H1 (cell line): Measurements from ENCODE around the gene PRKN. TPM values are rescaled to one million over a fixed set of nuclear protein-coding genes. Genes with fewer than 3 reads are reported as not detected.

Source experiments
- CTCF ChIA-PET: fragments of 300-600 bp; sonication (Branson Sonifier 250); formaldehyde crosslinking; loops from one replicate; lab custom pipeline; 2021; ENCODE audit not compliant: partially characterized antibody; lab: Charles Lee
- POLR2A ChIA-PET: fragments of 300-600 bp; sonication (Branson Sonifier 250); formaldehyde crosslinking; loops from one replicate; lab custom pipeline; 2021; ENCODE audit warnings: inconsistent platforms; ENCODE audit not compliant: partially characterized antibody; lab: Charles Lee
- DNase-seq, 2 experiments: peaks; one replicate each; pipeline versions ENCODE4 v3.0.0 to v3.0.0-alpha.2; 2010 to 2022; ENCODE audit warnings: low spot score in 2 of 2, low read depth in 1 of 2, mixed read lengths in 1 of 2
- FAIRE-seq: peaks from 2 replicates; lab custom pipeline; 2011; peaks lifted over from hg19 to GRCh38; lab: Jason Lieb, UNC
- H2AFZ ChIP-seq: 2 replicates; pipeline ENCODE4 v1.8.1; 2012; ENCODE audit warnings: low read length, inconsistent platforms
- H2AK5ac ChIP-seq: 2 replicates; pipeline ENCODE4 v1.6.1; 2013; ENCODE audit warnings: low read depth, low read length
- H2BK120ac ChIP-seq: replicated peaks from 2 replicates; pipeline ENCODE3; 2013; ENCODE audit warnings: low read depth, low read length, inconsistent platforms
- H2BK12ac ChIP-seq: 2 replicates; pipeline ENCODE4 v1.6.1; 2013; ENCODE audit warnings: low read depth, low read length
- H2BK15ac ChIP-seq: 2 replicates; pipeline ENCODE4 v1.6.1; 2013; ENCODE audit warnings: low read length
- H2BK20ac ChIP-seq: 2 replicates; pipeline ENCODE4 v1.6.1; 2013; ENCODE audit warnings: low read length
- H2BK5ac ChIP-seq: 2 replicates; pipeline ENCODE4 v1.6.1; 2013; ENCODE audit warnings: low read depth, low read length
- H3K14ac ChIP-seq: 2 replicates; pipeline ENCODE4 v1.6.1; 2013; ENCODE audit warnings: inconsistent platforms; ENCODE audit not compliant: insufficient read length
- H3K18ac ChIP-seq: 2 replicates; pipeline ENCODE4 v1.6.1; 2013; ENCODE audit warnings: low read length; ENCODE audit errors: extremely low read depth
- H3K23ac ChIP-seq: 2 replicates; pipeline ENCODE4 v1.6.1; 2013; ENCODE audit warnings: inconsistent platforms; ENCODE audit not compliant: insufficient read length
- H3K23me2 ChIP-seq: 2 replicates; pipeline ENCODE4 v1.6.1; 2013; ENCODE audit warnings: low read depth, low read length
- H3K27ac ChIP-seq: 2 replicates; pipeline ENCODE4 v1.6.1; 2011; ENCODE audit warnings: low read depth, low read length, inconsistent platforms
- H3K27me3 ChIP-seq, 4 experiments: replicated peaks in 1 of 4; 1 replicate in 1 of 4; 2 replicates in 3 of 4; pipeline versions ENCODE4 v1.6.1 to v1.8.1; 2011 to 2013; ENCODE audit warnings: low read length in 3 of 4, mild to moderate bottlenecking in 3 of 4, inconsistent platforms in 2 of 4, mixed read lengths in 2 of 4, moderate library complexity in 1 of 4; ENCODE audit not compliant: control insufficient read depth in 3 of 4, insufficient read depth in 3 of 4; ENCODE audit errors: extremely low read depth in 1 of 4
- H3K36me3 ChIP-seq, 4 experiments: 2 replicates each; pipeline versions ENCODE4 v1.6.1 to v1.8.1; 2011 to 2013; ENCODE audit warnings: mild to moderate bottlenecking in 4 of 4, low read length in 3 of 4, moderate library complexity in 2 of 4, control low read depth in 1 of 4, inconsistent platforms in 1 of 4; ENCODE audit not compliant: insufficient read depth in 4 of 4, control insufficient read depth in 2 of 4
- H3K4ac ChIP-seq: replicated peaks from 2 replicates; pipeline ENCODE3; 2013; ENCODE audit warnings: low read length, low read depth, mixed read lengths, inconsistent platforms; ENCODE audit not compliant: insufficient read length
- H3K4me1 ChIP-seq, 4 experiments: replicated peaks in 1 of 4; 1 replicate in 1 of 4; 2 replicates in 3 of 4; pipeline versions ENCODE4 v1.6.1 to v1.8.1; 2011 to 2013; ENCODE audit warnings: low read length in 3 of 4, inconsistent platforms in 2 of 4, mixed read lengths in 1 of 4; ENCODE audit not compliant: insufficient read depth in 4 of 4, control insufficient read depth in 3 of 4
- H3K4me2 ChIP-seq, 2 experiments: 2 replicates each; pipeline versions ENCODE4 v1.6.1 to v1.8.1; 2011 to 2013; ENCODE audit warnings: low read depth in 2 of 2, low read length in 2 of 2, control low read depth in 1 of 2, inconsistent platforms in 1 of 2, mild to moderate bottlenecking in 1 of 2; ENCODE audit not compliant: insufficient read depth in 1 of 2
- H3K4me3 ChIP-seq, 4 experiments: fragments of 200-600, 300-600 bp in 1 of 4; sonication (generic), shearing (Covaris generic), sonication (Bioruptor Twin) in 1 of 4; 2 replicates each; pipeline versions ENCODE4 v1.5.1 to v1.8.1; 2011 to 2016; ENCODE audit warnings: low read length in 4 of 4, low read depth in 3 of 4, control low read depth in 2 of 4, inconsistent platforms in 2 of 4, mild to moderate bottlenecking in 2 of 4, mixed read lengths in 1 of 4, moderate library complexity in 1 of 4; ENCODE audit not compliant: insufficient read depth in 2 of 4; ENCODE audit errors: extremely low read depth in 1 of 4
- H3K56ac ChIP-seq: replicated peaks from 2 replicates; pipeline ENCODE3; 2013; ENCODE audit warnings: low read depth, mild to moderate bottlenecking, mixed read lengths, low read length, inconsistent platforms; ENCODE audit not compliant: insufficient read length
- H3K79me1 ChIP-seq: 2 replicates; pipeline ENCODE4 v1.6.1; 2013; ENCODE audit warnings: low read depth, low read length, control low read depth
- H3K79me2 ChIP-seq, 2 experiments: 2 replicates each; pipeline versions ENCODE4 v1.6.1 to v1.8.1; 2012 to 2013; ENCODE audit warnings: low read length in 2 of 2, mild to moderate bottlenecking in 2 of 2, inconsistent platforms in 1 of 2; ENCODE audit not compliant: insufficient read depth in 2 of 2, control insufficient read depth in 1 of 2
- H3K9ac ChIP-seq, 4 experiments: replicated peaks in 1 of 4; 1 replicate in 1 of 4; 2 replicates in 3 of 4; pipeline versions ENCODE4 v1.6.1 to v1.8.1; 2011 to 2013; ENCODE audit warnings: low read depth in 3 of 4, low read length in 3 of 4, control low read depth in 2 of 4, mild to moderate bottlenecking in 2 of 4, moderate library complexity in 2 of 4, inconsistent platforms in 1 of 4; ENCODE audit errors: extremely low read depth in 1 of 4
- H3K9me3 ChIP-seq, 2 experiments: 2 replicates each; pipeline versions ENCODE4 v1.6.1 to v1.8.1; 2012 to 2013; ENCODE audit warnings: mild to moderate bottlenecking in 2 of 2, moderate library complexity in 2 of 2, control low read depth in 1 of 2, inconsistent platforms in 1 of 2, low read depth in 1 of 2, low read length in 1 of 2, mixed read lengths in 1 of 2; ENCODE audit not compliant: insufficient read depth in 2 of 2
- H4K20me1 ChIP-seq, 2 experiments: replicated peaks in 1 of 2; 2 replicates each; pipeline versions ENCODE3 to v1.8.1; 2011 to 2013; ENCODE audit warnings: inconsistent platforms in 2 of 2, low read length in 2 of 2, mild to moderate bottlenecking in 1 of 2; ENCODE audit not compliant: insufficient read depth in 2 of 2, control insufficient read depth in 1 of 2
- H4K5ac ChIP-seq: 2 replicates; pipeline ENCODE4 v1.6.1; 2013; ENCODE audit warnings: low read length, low read depth, mixed read lengths, inconsistent platforms; ENCODE audit not compliant: insufficient read length
- H4K8ac ChIP-seq: 2 replicates; pipeline ENCODE4 v1.8.0; 2013; ENCODE audit warnings: mild to moderate bottlenecking, moderate library complexity, low read length, inconsistent platforms; ENCODE audit not compliant: insufficient read depth; ENCODE audit errors: extremely low read depth
- H4K91ac ChIP-seq: replicated peaks from 2 replicates; pipeline ENCODE3; 2013; ENCODE audit warnings: low read length, mixed read lengths, inconsistent platforms; ENCODE audit not compliant: insufficient read length
- BACH1 ChIP-seq: IDR thresholded peaks from 2 replicates; pipeline ENCODE4 v1.6.1; 2012; ENCODE audit warnings: low read length, improper control_type of control experiment
- CBX5 ChIP-seq: fragments of 300-800, 300-1000 bp; sonication (generic); IDR thresholded peaks from 2 replicates; pipeline ENCODE4 v1.7.1; 2016; ENCODE audit warnings: antibody characterized with exemption, low read length, low read depth
- CHD1 ChIP-seq: IDR thresholded peaks from 2 replicates; pipeline ENCODE4 v1.6.1; 2012; ENCODE audit warnings: low read depth, low read length, improper control_type of control experiment
- CREB1 ChIP-seq: IDR thresholded peaks from 2 replicates; pipeline ENCODE4 v1.6.1; 2012; ENCODE audit warnings: inconsistent platforms
- EGR1 ChIP-seq: IDR thresholded peaks from 2 replicates; pipeline ENCODE4 v1.6.1; 2011; ENCODE audit warnings: low read depth, low read length, borderline replicate concordance
- GABPA ChIP-seq: IDR thresholded peaks from 2 replicates; pipeline ENCODE4 v1.6.1; 2011; ENCODE audit warnings: mild to moderate bottlenecking, low read length, moderate library complexity, borderline replicate concordance; ENCODE audit not compliant: insufficient read depth
- GTF2F1 ChIP-seq: IDR thresholded peaks from 2 replicates; pipeline ENCODE4 v1.6.1; 2012; ENCODE audit warnings: low read depth, low read length, improper control_type of control experiment, borderline replicate concordance
- POLR2AphosphoS5 ChIP-seq: IDR thresholded peaks from 2 replicates; pipeline ENCODE4 v1.6.1; 2011; ENCODE audit warnings: low read depth, low read length
- RAD21 ChIP-seq, 2 experiments: IDR thresholded peaks in 1 of 2; conservative IDR thresholded peaks in 1 of 2; 2 replicates each; pipeline ENCODE4 v1.6.1; 2011; ENCODE audit warnings: low read depth in 2 of 2, low read length in 2 of 2, improper control_type of control experiment in 1 of 2, inconsistent platforms in 1 of 2, mild to moderate bottlenecking in 1 of 2, moderate library complexity in 1 of 2
- RBBP5 ChIP-seq: IDR thresholded peaks from 2 replicates; pipeline ENCODE4 v1.7.1; 2012; ENCODE audit warnings: low read depth, mild to moderate bottlenecking, inconsistent platforms, low read length, moderate library complexity, borderline replicate concordance
- RNF2 ChIP-seq: fragments of 200-900, 300-1000 bp; sonication (generic); IDR thresholded peaks from 2 replicates; pipeline ENCODE4 v1.7.1; 2016; ENCODE audit warnings: borderline replicate concordance, low read depth, mild to moderate bottlenecking, antibody characterized with exemption, low read length; ENCODE audit not compliant: poor library complexity, severe bottlenecking; ENCODE audit errors: missing control alignments
- SP4 ChIP-seq: IDR thresholded peaks from 2 replicates; pipeline ENCODE4 v1.6.1; 2012; ENCODE audit warnings: low read length, inconsistent platforms
- SUZ12 ChIP-seq: fragments of 200-600 bp; sonication (generic); IDR thresholded peaks from 2 replicates; pipeline ENCODE4 v1.6.1; 2012; ENCODE audit warnings: mild to moderate bottlenecking, inconsistent platforms, low read length, moderate library complexity, mixed read lengths
- WGBS, 2 experiments: shearing (Covaris generic) in 1 of 2; methylation state at CpG; one replicate each; pipeline versions ENCODE4 v1.1.6 to v1.1.7; 2013 to 2015; ENCODE audit warnings: low lambda C conversion rate in 2 of 2, mixed read lengths in 2 of 2, inconsistent platforms in 1 of 2, low coverage in 1 of 2, missing lambda C conversion rate in 1 of 2; ENCODE audit not compliant: insufficient replicate concordance in 2 of 2, insufficient coverage in 1 of 2, insufficient read length in 1 of 2; ENCODE audit errors: extremely low coverage in 1 of 2, missing lambda C conversion rate in 1 of 2; 5-methylcytosine and 5-hydroxymethylcytosine counted together
- polyA plus RNA-seq, 7 experiments: library from polyadenylated mRNA; depleted of rRNA in 3 of 7; stranded (reverse) in 5 of 7; unstranded in 2 of 7; fragments of >200 nt in 5 of 7; fragments of 200-250 nt in 2 of 7; gene quantifications; 1 replicate in 5 of 7; 2 replicates in 1 of 7; 4 replicates in 1 of 7; pipeline versions ENCODE4 v1.2.1 to v1.2.3, GENCODE V29; 2011 to 2013; ENCODE audit warnings: missing spikeins in 2 of 7, mixed read lengths in 2 of 7
- total RNA-seq: library from RNA; stranded (reverse); fragmentation: NEBNext Ultra II Directional; extraction: Animal tissue kit (Norgen Biotek cat#: 25700); gene quantifications from 2 replicates; pipeline ENCODE4 v1.2.1, GENCODE V29; 2021

The PRKN gene
- total and polyA plus RNA-seq, 2 of the 8 experiments (the other 6 are each of a cell fraction or from before 2014, with no cell fraction given) = 0.13 to 0.29 TPM

DNA sequence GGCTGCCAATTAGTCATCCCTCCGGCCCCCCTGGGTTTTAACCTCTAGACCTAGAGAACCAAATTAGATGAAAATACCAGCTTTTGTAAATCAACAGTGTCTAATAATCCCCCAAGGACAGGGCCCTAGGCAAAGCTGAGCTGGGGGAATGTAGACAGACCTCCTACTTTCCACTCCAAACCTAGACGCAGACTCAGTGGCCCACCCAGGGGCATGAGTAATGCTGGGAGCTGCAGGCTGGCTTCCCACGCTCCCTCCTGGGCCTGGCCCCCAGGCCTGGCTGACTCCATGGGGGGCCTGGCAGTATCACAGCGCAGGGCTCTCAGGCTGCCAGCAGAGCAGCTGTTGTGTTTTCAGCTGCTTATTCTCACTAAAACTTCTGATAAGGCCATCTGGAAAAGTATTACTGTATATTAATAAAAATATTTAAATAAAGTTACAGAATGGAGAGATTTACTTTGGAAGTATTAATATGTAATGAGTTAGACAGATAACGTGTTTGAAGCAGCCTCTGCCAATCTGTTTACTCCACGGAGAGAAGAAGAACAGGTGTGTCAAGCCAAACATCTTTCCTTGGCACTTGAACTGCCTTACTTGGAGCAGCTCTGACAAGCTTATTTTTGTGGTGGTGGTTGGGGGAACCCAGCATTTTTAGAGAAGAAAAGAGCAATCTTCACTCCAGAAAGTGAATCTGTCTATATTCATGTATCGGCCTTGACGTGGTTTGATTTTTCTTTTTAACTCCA, 1309.7 kb downstream of the PRKN start:
- H2BK20ac ChIP-seq = no peak overlapping the region
- H3K27me3 ChIP-seq = no peaks in the 10 kb centered on the region
- H3K79me1 ChIP-seq = no peaks in the 10 kb centered on the region
- H2BK12ac ChIP-seq = no peak overlapping the region
- no peaks in the 10 kb centered on the region for H3K36me3 ChIP-seq
- H3K4me3 ChIP-seq = no peak overlapping the region
- no peaks in the 10 kb centered on the region for H4K20me1 ChIP-seq
- H2BK120ac ChIP-seq = no peak overlapping the region
- H3K9ac ChIP-seq = no peak overlapping the region
- no peaks in the 10 kb centered on the region for H3K9me3 ChIP-seq
- no peak overlapping the region for H2BK15ac ChIP-seq
- H2AFZ ChIP-seq = no peak overlapping the region
- H3K4ac ChIP-seq = no peak overlapping the region
- H3K4me2 ChIP-seq = no peak overlapping the region
- no peak overlapping the region for H3K56ac ChIP-seq
- no peak overlapping the region for H2AK5ac ChIP-seq
- H3K23me2 ChIP-seq = no peaks in the 10 kb centered on the region
- H3K4me1 ChIP-seq = peaks cover 0 to 4% (median under 1%) of the 10 kb centered on the region in 4 experiments; a peak in 3 of 7 replicates
- H3K14ac ChIP-seq = no peak overlapping the region
- WGBS, 2 experiments = 59% methylated on average over 8 of the region's 8 CpGs; no CpG with 5 or more reads in 1 of the 2 experiments
- CTCF ChIA-PET = interaction anchor here (0.6 to 7.6 kb wide), 59 partner anchors 8 to 1025 kb away, joined by 3 to 86 read pairs (median 4); no protein-coding TSS in a partner anchor
- no peak overlapping the region for H4K91ac ChIP-seq
- H3K23ac ChIP-seq = no peak overlapping the region
- no peak overlapping the region for H3K18ac ChIP-seq
- H3K79me2 ChIP-seq = no peaks in the 10 kb centered on the region
- no peak for FAIRE-seq
- no peak overlapping the region for H4K8ac ChIP-seq
- no peak overlapping the region for H4K5ac ChIP-seq
- H3K27ac ChIP-seq = no peak overlapping the region
- H2BK5ac ChIP-seq = no peak overlapping the region
- no peak for DNase-seq
- POLR2A ChIA-PET = interaction anchor here (1.0 kb wide), 1 partner anchor 13 kb away, joined by 4 read pairs; no protein-coding TSS in a partner anchor
- TF ChIP-seq POLR2AphosphoS5 = no peak
- TF ChIP-seq SP4 = no peak
- no peak for TF ChIP-seq EGR1
- no peak for TF ChIP-seq CBX5
- no peak for TF ChIP-seq GABPA
- TF ChIP-seq CREB1 = no peak
- TF ChIP-seq BACH1 = no peak
- no peak for TF ChIP-seq RNF2
- TF ChIP-seq CHD1 = no peak
- TF ChIP-seq RBBP5 = no peak
- TF ChIP-seq GTF2F1 = no peak
- no peak for TF ChIP-seq SUZ12
- TF ChIP-seq RAD21 (IDR thresholded peaks at IDR 0.05 in 1 of 2, conservative IDR thresholded peaks at IDR 0.05 in 1 of 2; ENCODE audit: low read depth in 2 of 2, low read length in 2 of 2) = no peak
